H1 (cell line): Measurements from ENCODE around the gene TMEM107. TPM values are rescaled to one million over a fixed set of nuclear protein-coding genes. Genes with fewer than 3 reads are reported as not detected.

Source experiments
- CTCF ChIA-PET: fragments of 300-600 bp; sonication (Branson Sonifier 250); formaldehyde crosslinking; loops from one replicate; lab custom pipeline; 2021; ENCODE audit not compliant: partially characterized antibody; lab: Charles Lee
- POLR2A ChIA-PET: fragments of 300-600 bp; sonication (Branson Sonifier 250); formaldehyde crosslinking; loops from one replicate; lab custom pipeline; 2021; ENCODE audit warnings: inconsistent platforms; ENCODE audit not compliant: partially characterized antibody; lab: Charles Lee
- DNase-seq, 2 experiments: peaks; one replicate each; pipeline versions ENCODE4 v3.0.0 to v3.0.0-alpha.2; 2010 to 2022; ENCODE audit warnings: low spot score in 2 of 2, low read depth in 1 of 2, mixed read lengths in 1 of 2
- FAIRE-seq: peaks from 2 replicates; lab custom pipeline; 2011; peaks lifted over from hg19 to GRCh38; lab: Jason Lieb, UNC
- H2AFZ ChIP-seq: 2 replicates; pipeline ENCODE4 v1.8.1; 2012; ENCODE audit warnings: low read length, inconsistent platforms
- H2AK5ac ChIP-seq: 2 replicates; pipeline ENCODE4 v1.6.1; 2013; ENCODE audit warnings: low read depth, low read length
- H2BK120ac ChIP-seq: replicated peaks from 2 replicates; pipeline ENCODE3; 2013; ENCODE audit warnings: low read depth, low read length, inconsistent platforms
- H2BK12ac ChIP-seq: 2 replicates; pipeline ENCODE4 v1.6.1; 2013; ENCODE audit warnings: low read depth, low read length
- H2BK15ac ChIP-seq: 2 replicates; pipeline ENCODE4 v1.6.1; 2013; ENCODE audit warnings: low read length
- H2BK20ac ChIP-seq: 2 replicates; pipeline ENCODE4 v1.6.1; 2013; ENCODE audit warnings: low read length
- H2BK5ac ChIP-seq: 2 replicates; pipeline ENCODE4 v1.6.1; 2013; ENCODE audit warnings: low read depth, low read length
- H3K14ac ChIP-seq: 2 replicates; pipeline ENCODE4 v1.6.1; 2013; ENCODE audit warnings: inconsistent platforms; ENCODE audit not compliant: insufficient read length
- H3K18ac ChIP-seq: 2 replicates; pipeline ENCODE4 v1.6.1; 2013; ENCODE audit warnings: low read length; ENCODE audit errors: extremely low read depth
- H3K23ac ChIP-seq: 2 replicates; pipeline ENCODE4 v1.6.1; 2013; ENCODE audit warnings: inconsistent platforms; ENCODE audit not compliant: insufficient read length
- H3K23me2 ChIP-seq: 2 replicates; pipeline ENCODE4 v1.6.1; 2013; ENCODE audit warnings: low read depth, low read length
- H3K27ac ChIP-seq: 2 replicates; pipeline ENCODE4 v1.6.1; 2011; ENCODE audit warnings: low read depth, low read length, inconsistent platforms
- H3K27me3 ChIP-seq, 4 experiments: replicated peaks in 1 of 4; 1 replicate in 1 of 4; 2 replicates in 3 of 4; pipeline versions ENCODE4 v1.6.1 to v1.8.1; 2011 to 2013; ENCODE audit warnings: low read length in 3 of 4, mild to moderate bottlenecking in 3 of 4, inconsistent platforms in 2 of 4, mixed read lengths in 2 of 4, moderate library complexity in 1 of 4; ENCODE audit not compliant: control insufficient read depth in 3 of 4, insufficient read depth in 3 of 4; ENCODE audit errors: extremely low read depth in 1 of 4
- H3K36me3 ChIP-seq, 4 experiments: 2 replicates each; pipeline versions ENCODE4 v1.6.1 to v1.8.1; 2011 to 2013; ENCODE audit warnings: mild to moderate bottlenecking in 4 of 4, low read length in 3 of 4, moderate library complexity in 2 of 4, control low read depth in 1 of 4, inconsistent platforms in 1 of 4; ENCODE audit not compliant: insufficient read depth in 4 of 4, control insufficient read depth in 2 of 4
- H3K4ac ChIP-seq: replicated peaks from 2 replicates; pipeline ENCODE3; 2013; ENCODE audit warnings: low read length, low read depth, mixed read lengths, inconsistent platforms; ENCODE audit not compliant: insufficient read length
- H3K4me1 ChIP-seq, 4 experiments: replicated peaks in 1 of 4; 1 replicate in 1 of 4; 2 replicates in 3 of 4; pipeline versions ENCODE4 v1.6.1 to v1.8.1; 2011 to 2013; ENCODE audit warnings: low read length in 3 of 4, inconsistent platforms in 2 of 4, mixed read lengths in 1 of 4; ENCODE audit not compliant: insufficient read depth in 4 of 4, control insufficient read depth in 3 of 4
- H3K4me2 ChIP-seq, 2 experiments: 2 replicates each; pipeline versions ENCODE4 v1.6.1 to v1.8.1; 2011 to 2013; ENCODE audit warnings: low read depth in 2 of 2, low read length in 2 of 2, control low read depth in 1 of 2, inconsistent platforms in 1 of 2, mild to moderate bottlenecking in 1 of 2; ENCODE audit not compliant: insufficient read depth in 1 of 2
- H3K4me3 ChIP-seq, 4 experiments: fragments of 200-600, 300-600 bp in 1 of 4; sonication (generic), shearing (Covaris generic), sonication (Bioruptor Twin) in 1 of 4; 2 replicates each; pipeline versions ENCODE4 v1.5.1 to v1.8.1; 2011 to 2016; ENCODE audit warnings: low read length in 4 of 4, low read depth in 3 of 4, control low read depth in 2 of 4, inconsistent platforms in 2 of 4, mild to moderate bottlenecking in 2 of 4, mixed read lengths in 1 of 4, moderate library complexity in 1 of 4; ENCODE audit not compliant: insufficient read depth in 2 of 4; ENCODE audit errors: extremely low read depth in 1 of 4
- H3K56ac ChIP-seq: replicated peaks from 2 replicates; pipeline ENCODE3; 2013; ENCODE audit warnings: low read depth, mild to moderate bottlenecking, mixed read lengths, low read length, inconsistent platforms; ENCODE audit not compliant: insufficient read length
- H3K79me1 ChIP-seq: 2 replicates; pipeline ENCODE4 v1.6.1; 2013; ENCODE audit warnings: low read depth, low read length, control low read depth
- H3K79me2 ChIP-seq, 2 experiments: 2 replicates each; pipeline versions ENCODE4 v1.6.1 to v1.8.1; 2012 to 2013; ENCODE audit warnings: low read length in 2 of 2, mild to moderate bottlenecking in 2 of 2, inconsistent platforms in 1 of 2; ENCODE audit not compliant: insufficient read depth in 2 of 2, control insufficient read depth in 1 of 2
- H3K9ac ChIP-seq, 4 experiments: replicated peaks in 1 of 4; 1 replicate in 1 of 4; 2 replicates in 3 of 4; pipeline versions ENCODE4 v1.6.1 to v1.8.1; 2011 to 2013; ENCODE audit warnings: low read depth in 3 of 4, low read length in 3 of 4, control low read depth in 2 of 4, mild to moderate bottlenecking in 2 of 4, moderate library complexity in 2 of 4, inconsistent platforms in 1 of 4; ENCODE audit errors: extremely low read depth in 1 of 4
- H3K9me3 ChIP-seq, 2 experiments: 2 replicates each; pipeline versions ENCODE4 v1.6.1 to v1.8.1; 2012 to 2013; ENCODE audit warnings: mild to moderate bottlenecking in 2 of 2, moderate library complexity in 2 of 2, control low read depth in 1 of 2, inconsistent platforms in 1 of 2, low read depth in 1 of 2, low read length in 1 of 2, mixed read lengths in 1 of 2; ENCODE audit not compliant: insufficient read depth in 2 of 2
- H4K20me1 ChIP-seq, 2 experiments: replicated peaks in 1 of 2; 2 replicates each; pipeline versions ENCODE3 to v1.8.1; 2011 to 2013; ENCODE audit warnings: inconsistent platforms in 2 of 2, low read length in 2 of 2, mild to moderate bottlenecking in 1 of 2; ENCODE audit not compliant: insufficient read depth in 2 of 2, control insufficient read depth in 1 of 2
- H4K5ac ChIP-seq: 2 replicates; pipeline ENCODE4 v1.6.1; 2013; ENCODE audit warnings: low read length, low read depth, mixed read lengths, inconsistent platforms; ENCODE audit not compliant: insufficient read length
- H4K8ac ChIP-seq: 2 replicates; pipeline ENCODE4 v1.8.0; 2013; ENCODE audit warnings: mild to moderate bottlenecking, moderate library complexity, low read length, inconsistent platforms; ENCODE audit not compliant: insufficient read depth; ENCODE audit errors: extremely low read depth
- H4K91ac ChIP-seq: replicated peaks from 2 replicates; pipeline ENCODE3; 2013; ENCODE audit warnings: low read length, mixed read lengths, inconsistent platforms; ENCODE audit not compliant: insufficient read length
- BACH1 ChIP-seq: IDR thresholded peaks from 2 replicates; pipeline ENCODE4 v1.6.1; 2012; ENCODE audit warnings: low read length, improper control_type of control experiment
- CBX5 ChIP-seq: fragments of 300-800, 300-1000 bp; sonication (generic); IDR thresholded peaks from 2 replicates; pipeline ENCODE4 v1.7.1; 2016; ENCODE audit warnings: antibody characterized with exemption, low read length, low read depth
- NRF1 ChIP-seq: IDR thresholded peaks from 2 replicates; pipeline ENCODE4 v1.6.1; 2011; ENCODE audit warnings: mild to moderate bottlenecking, low read depth, low read length, improper control_type of control experiment
- SP2 ChIP-seq: IDR thresholded peaks from 2 replicates; pipeline ENCODE4 v1.6.1; 2012; ENCODE audit warnings: mild to moderate bottlenecking, low read length, inconsistent platforms
- SRF ChIP-seq: IDR thresholded peaks from 2 replicates; pipeline ENCODE4 v1.6.1; 2011; ENCODE audit warnings: mild to moderate bottlenecking, low read depth, low read length, moderate library complexity
- WGBS, 2 experiments: shearing (Covaris generic) in 1 of 2; methylation state at CpG; one replicate each; pipeline versions ENCODE4 v1.1.6 to v1.1.7; 2013 to 2015; ENCODE audit warnings: low lambda C conversion rate in 2 of 2, mixed read lengths in 2 of 2, inconsistent platforms in 1 of 2, low coverage in 1 of 2, missing lambda C conversion rate in 1 of 2; ENCODE audit not compliant: insufficient replicate concordance in 2 of 2, insufficient coverage in 1 of 2, insufficient read length in 1 of 2; ENCODE audit errors: extremely low coverage in 1 of 2, missing lambda C conversion rate in 1 of 2; 5-methylcytosine and 5-hydroxymethylcytosine counted together
- polyA plus RNA-seq, 7 experiments: library from polyadenylated mRNA; depleted of rRNA in 3 of 7; stranded (reverse) in 5 of 7; unstranded in 2 of 7; fragments of >200 nt in 5 of 7; fragments of 200-250 nt in 2 of 7; gene quantifications; 1 replicate in 5 of 7; 2 replicates in 1 of 7; 4 replicates in 1 of 7; pipeline versions ENCODE4 v1.2.1 to v1.2.3, GENCODE V29; 2011 to 2013; ENCODE audit warnings: missing spikeins in 2 of 7, mixed read lengths in 2 of 7
- total RNA-seq: library from RNA; stranded (reverse); fragmentation: NEBNext Ultra II Directional; extraction: Animal tissue kit (Norgen Biotek cat#: 25700); gene quantifications from 2 replicates; pipeline ENCODE4 v1.2.1, GENCODE V29; 2021

TMEM107 gene
- total and polyA plus RNA-seq, 2 of the 8 experiments (the other 6 are each of a cell fraction or from before 2014, with no cell fraction given), result 17.3 to 21.5 TPM

- Histone ChIP-seq H3K4ac (no peak overlapping the region), H4K20me1 (peaks cover 0 to 4% of the 10 kb centered on the region in 2 experiments), H2BK15ac (0 out of 2 replicates have a peak overlapping the region, but pooled peaks have one; percentile 92), H3K23me2 (peaks cover 9% of the 10 kb centered on the region), H3K36me3 (peaks cover 3 to 16% (median 8%) of the 10 kb centered on the region in 4 experiments), H3K14ac (no peak overlapping the region), H3K27me3 (peaks cover 0 to 7% (median 2%) of the 10 kb centered on the region in 4 experiments; a peak in 4 of 7 replicates), H3K27ac (no peak overlapping the region), H3K79me2 (no peaks in the 10 kb centered on the region), H2AK5ac (no peak overlapping the region), H2AFZ (peak overlapping the region; percentile 99), H3K9me3 (no peaks in the 10 kb centered on the region), H3K9ac (peak overlapping the region; percentile 51 to 55 (median 53); a peak in 5 of 7 replicates), H2BK12ac (peak overlapping the region; percentile 87; the same call in 1 of the 2 replicates), H2BK120ac (no peak overlapping the region), H4K5ac (no peak overlapping the region), H3K4me2 (peak overlapping the region; percentile 85 to 99), H2BK5ac (no peak overlapping the region), H4K91ac (no peak overlapping the region), H3K23ac (no peak overlapping the region), H3K4me3 (peak overlapping the region; percentile 86 to 98 (median 92)), H2BK20ac (no peak overlapping the region), H3K4me1 (peaks cover 0 to 12% (median 8%) of the 10 kb centered on the region in 4 experiments; a peak in 6 of 7 replicates), H4K8ac (no peak overlapping the region), H3K79me1 (no peaks in the 10 kb centered on the region), H3K18ac (peak overlapping the region; percentile 71; the same call in 1 of the 2 replicates), H3K56ac (no peak overlapping the region)
- CTCF ChIA-PET, result interaction anchor here (0.7 to 14.1 kb wide), 22 partner anchors 11 to 127 kb away, joined by 3 to 133 read pairs (median 4); partner anchors contain the start of genes ALOXE3, TMEM107 and VAMP2
- no peak for FAIRE-seq
- no peak for DNase-seq
- POLR2A ChIA-PET, result interaction anchor here (0.9 to 10.3 kb wide), 10 partner anchors 10 to 149 kb away, joined by 4 to 76 read pairs (median 12); partner anchors contain the start of genes AURKB, HES7, PER1 and VAMP2
- WGBS, 2 experiments, result 4% methylated on average over 7 of the region's 7 CpGs; no CpG with 5 or more reads in 1 of the 2 experiments
- TF ChIP-seq SRF (no peak), SP2 (no peak), BACH1 (no peak), NRF1 (no peak), CBX5 (no peak)
Observed at GRCh38 chr17:8138374-8138671, 37.9 kb downstream of the TMEM107 start.
